Lower lobe of right lung (tissue), 2 donors: Measurements from ENCODE around the gene MPO. TPM values are rescaled to one million over a fixed set of nuclear protein-coding genes. Genes with fewer than 3 reads are reported as not detected.

Experiments used
- ATAC-seq, 2 donors: fragments of 200-7000 bp; cut with Tn5 transposase; one replicate each; pipeline ENCODE4 v1.9.1; 2020 to 2022; ENCODE audit warnings: mild to moderate bottlenecking in 2 of 2, moderate library complexity in 2 of 2
- DNase-seq: peaks from one replicate; pipeline ENCODE4 v3.0.0-alpha.2; 2020
- H3K27ac ChIP-seq: fragments of 200-600 bp; one replicate; pipeline ENCODE4 v1.8.0; 2022
- H3K27me3 ChIP-seq: fragments of 200-600 bp; one replicate; pipeline ENCODE4 v1.8.0; 2022; ENCODE audit warnings: low read depth
- H3K36me3 ChIP-seq: fragments of 200-600 bp; one replicate; pipeline ENCODE4 v1.8.0; 2022; ENCODE audit warnings: mild to moderate bottlenecking
- H3K4me1 ChIP-seq: fragments of 200-600 bp; one replicate; pipeline ENCODE4 v1.8.0; 2022
- H3K4me3 ChIP-seq: fragments of 200-600 bp; one replicate; pipeline ENCODE4 v1.8.0; 2022; ENCODE audit warnings: mild to moderate bottlenecking
- H3K9me3 ChIP-seq: fragments of 200-600 bp; one replicate; pipeline ENCODE4 v1.8.0; 2022
- intact Hi-C: fragments of 100-400 bp; cut with DNase I; formaldehyde crosslinking; loops from one replicate; pipeline ENCODE4 v1.11.0; 2022
- total RNA-seq: library from RNA; stranded (reverse); fragmentation: NEBNext Ultra II Directional; extraction: Animal tissue kit (Norgen Biotek cat#: 25700); gene quantifications from one replicate; pipeline ENCODE4 v1.2.1, GENCODE V29; 2021
- TF ChIP-seq, protein P1 (sequence below): fragments of 200-600 bp; IDR thresholded peaks from one replicate; pipeline ENCODE4 v1.8.0; 2022; ENCODE audit warnings: antibody characterized with exemption, mild to moderate bottlenecking
- donor health status: DM: no; HTN: yes; CAD: no; lungs with severe emphysema.

The MPO gene
- total RNA-seq, 1 donor from 2014 or later = 1.1 TPM

DNA sequence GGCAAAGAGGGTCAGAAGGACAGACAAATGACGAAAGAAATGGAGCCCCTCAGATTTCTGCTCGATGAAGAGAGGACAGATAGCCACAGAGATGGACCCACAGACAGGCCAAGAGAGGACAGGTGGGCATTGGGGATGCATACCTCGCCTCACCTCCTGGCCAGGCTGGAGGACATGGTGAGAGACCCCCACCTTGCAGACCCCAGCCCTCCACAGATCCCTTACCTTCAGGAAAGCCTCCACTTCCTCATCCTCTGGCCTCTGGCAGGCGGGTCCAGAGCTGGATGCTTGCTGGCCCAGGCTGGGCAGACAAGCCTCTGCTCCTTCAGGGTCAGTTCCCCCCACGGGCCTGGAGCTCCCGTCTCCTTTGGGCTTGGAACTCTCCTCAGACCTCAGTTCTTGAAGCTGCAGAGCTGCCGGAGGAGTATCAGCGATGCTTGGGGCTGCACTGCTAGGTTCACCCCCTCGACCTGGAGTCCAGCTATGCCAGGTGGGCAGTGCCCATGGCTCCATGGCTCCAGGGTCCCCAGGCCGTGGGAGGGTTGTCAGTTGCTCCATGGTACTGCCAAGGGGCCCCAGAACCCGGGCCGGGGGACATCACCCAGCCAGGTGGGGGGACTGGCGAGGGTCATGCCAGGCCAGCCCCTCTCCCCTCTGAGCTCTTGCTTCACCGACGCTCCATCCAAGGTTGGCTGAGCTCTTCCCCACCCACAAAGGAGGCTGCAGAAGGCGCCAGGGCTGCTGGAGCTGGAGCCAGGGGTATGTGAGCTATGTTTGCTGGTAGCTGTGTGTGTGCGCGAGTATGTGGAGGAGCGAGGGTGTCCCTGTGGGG is 46.8 kb upstream of the MPO start:
- intact Hi-C loops = no loop called here

DNA sequence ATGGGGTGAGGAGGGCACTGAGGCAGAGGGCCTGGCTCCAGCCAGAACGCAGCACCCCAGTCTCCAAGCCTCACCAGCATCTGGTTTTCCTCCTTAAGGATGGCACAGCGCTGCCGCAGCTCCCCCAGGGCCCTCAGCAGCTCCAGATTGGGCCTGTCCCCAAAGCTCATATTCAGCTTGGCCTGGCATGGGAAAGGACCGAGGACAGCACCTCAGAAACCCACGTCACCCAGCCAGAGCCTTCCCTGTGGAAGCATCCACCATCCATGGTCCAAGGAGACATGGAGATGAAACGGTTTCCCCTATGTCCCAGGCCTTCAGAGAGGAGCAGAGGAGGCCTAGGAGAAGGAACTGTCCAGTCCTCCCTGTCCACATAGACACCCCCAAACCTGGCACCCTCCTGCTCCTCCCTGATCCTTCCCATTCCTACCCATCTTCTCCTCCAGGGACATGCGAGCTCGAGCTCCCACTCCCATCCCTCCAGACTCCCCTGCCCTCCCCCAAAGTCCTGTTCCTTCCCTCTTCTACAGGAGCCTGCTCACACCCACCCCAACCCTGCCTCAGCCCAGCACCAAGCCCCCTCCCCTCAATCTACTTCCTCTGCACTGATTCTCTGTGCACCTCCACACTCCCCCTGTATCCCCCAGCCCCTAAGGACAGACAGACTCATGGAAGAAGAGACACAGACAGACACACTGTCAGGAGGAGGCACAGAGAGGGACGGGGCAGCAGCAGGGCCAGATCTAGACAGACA is 46.1 kb upstream of the MPO start:
- intact Hi-C loops = no loop called here
- Histone ChIP-seq H3K9me3 (no peaks in the 10 kb centered on the region), H3K4me1 (peaks cover 21% of the 10 kb centered on the region), H3K4me3 (no peak overlapping the region), H3K27me3 (no peaks in the 10 kb centered on the region), H3K27ac (no peak overlapping the region), H3K36me3 (no peaks in the 10 kb centered on the region)
- DNase-seq = peak; percentile 34
- no peak for ATAC-seq
- TF ChIP-seq, protein P1, sequence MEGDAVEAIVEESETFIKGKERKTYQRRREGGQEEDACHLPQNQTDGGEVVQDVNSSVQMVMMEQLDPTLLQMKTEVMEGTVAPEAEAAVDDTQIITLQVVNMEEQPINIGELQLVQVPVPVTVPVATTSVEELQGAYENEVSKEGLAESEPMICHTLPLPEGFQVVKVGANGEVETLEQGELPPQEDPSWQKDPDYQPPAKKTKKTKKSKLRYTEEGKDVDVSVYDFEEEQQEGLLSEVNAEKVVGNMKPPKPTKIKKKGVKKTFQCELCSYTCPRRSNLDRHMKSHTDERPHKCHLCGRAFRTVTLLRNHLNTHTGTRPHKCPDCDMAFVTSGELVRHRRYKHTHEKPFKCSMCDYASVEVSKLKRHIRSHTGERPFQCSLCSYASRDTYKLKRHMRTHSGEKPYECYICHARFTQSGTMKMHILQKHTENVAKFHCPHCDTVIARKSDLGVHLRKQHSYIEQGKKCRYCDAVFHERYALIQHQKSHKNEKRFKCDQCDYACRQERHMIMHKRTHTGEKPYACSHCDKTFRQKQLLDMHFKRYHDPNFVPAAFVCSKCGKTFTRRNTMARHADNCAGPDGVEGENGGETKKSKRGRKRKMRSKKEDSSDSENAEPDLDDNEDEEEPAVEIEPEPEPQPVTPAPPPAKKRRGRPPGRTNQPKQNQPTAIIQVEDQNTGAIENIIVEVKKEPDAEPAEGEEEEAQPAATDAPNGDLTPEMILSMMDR = no peak

More for the DNA sequence above, 46.8 kb upstream of the MPO start:
- peak; percentile 55 for DNase-seq
- no peaks in the 10 kb centered on the region for H3K36me3 ChIP-seq
- H3K4me1 ChIP-seq = peaks cover 21% of the 10 kb centered on the region
- peak overlapping the region; percentile 66 for H3K4me3 ChIP-seq
- no peaks in the 10 kb centered on the region for H3K9me3 ChIP-seq
- H3K27me3 ChIP-seq = no peaks in the 10 kb centered on the region
- no peak overlapping the region for H3K27ac ChIP-seq
- no peak for ATAC-seq
- TF ChIP-seq, protein P1 = no peak

DNA sequence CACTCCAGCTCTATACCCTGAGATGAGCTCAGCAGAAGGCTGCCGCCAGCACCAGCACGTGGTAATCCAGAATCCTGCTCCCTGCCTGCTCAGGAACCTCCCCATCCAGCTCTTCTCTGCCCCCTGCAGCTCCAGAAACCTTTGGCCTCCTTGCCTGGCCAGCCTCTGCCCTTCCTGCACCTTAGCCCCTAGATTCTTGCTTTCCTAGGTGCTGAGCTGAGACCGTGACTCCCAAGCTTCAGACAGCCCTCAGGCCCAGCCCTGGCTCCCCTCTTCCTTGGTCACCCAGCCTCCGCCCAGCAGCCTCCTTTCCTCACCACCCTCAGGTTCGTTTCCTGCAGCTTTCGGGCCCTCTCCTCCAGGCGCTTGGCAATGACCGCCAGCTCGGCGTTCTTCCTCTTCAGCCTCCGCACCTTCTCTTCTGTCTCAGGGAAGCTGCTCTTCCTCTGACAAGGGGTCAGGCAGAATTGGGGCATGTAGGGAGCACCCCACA is 45.3 kb upstream of the MPO start:
- H3K4me1 ChIP-seq = peaks cover 21% of the 10 kb centered on the region
- DNase-seq (no peak), ATAC-seq (no peak)
- TF ChIP-seq, protein P1 = no peak
- no peaks in the 10 kb centered on the region for H3K36me3 ChIP-seq
- H3K27me3 ChIP-seq = no peaks in the 10 kb centered on the region
- no peaks in the 10 kb centered on the region for H3K9me3 ChIP-seq
- H3K27ac ChIP-seq = no peak overlapping the region
- intact Hi-C loops = no loop called here
- no peak overlapping the region for H3K4me3 ChIP-seq

DNA sequence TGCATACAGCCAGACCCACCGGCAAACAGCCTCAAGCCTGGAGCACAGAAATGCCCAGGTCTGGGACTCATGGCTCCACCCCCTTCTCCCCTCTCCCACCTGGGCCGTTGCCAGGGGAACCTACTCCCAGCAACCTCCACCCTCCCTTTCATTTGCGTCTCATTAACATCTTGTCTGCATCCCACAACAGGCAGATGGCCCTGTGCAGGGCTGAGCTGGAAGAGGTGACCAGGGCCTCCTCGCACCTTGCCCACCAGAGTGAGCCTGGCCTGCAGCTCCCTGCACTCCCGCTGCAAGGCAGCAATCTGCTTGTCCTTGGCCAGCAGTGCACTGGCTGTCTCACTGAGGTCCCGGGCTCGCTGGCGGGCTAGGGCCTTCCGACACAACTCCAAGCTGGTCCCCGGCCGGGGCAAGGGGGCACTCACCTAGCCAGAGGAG is 44.6 kb upstream of the MPO start:
- no peaks in the 10 kb centered on the region for H3K9me3 ChIP-seq
- ATAC-seq = no peak
- peaks cover 21% of the 10 kb centered on the region for H3K4me1 ChIP-seq
- H3K27ac ChIP-seq = no peak overlapping the region
- TF ChIP-seq, protein P1 = no peak
- peak overlapping the region; percentile 59 for H3K4me3 ChIP-seq
- intact Hi-C loops = no loop called here
- no peaks in the 10 kb centered on the region for H3K27me3 ChIP-seq
- H3K36me3 ChIP-seq = no peaks in the 10 kb centered on the region
- no peak for DNase-seq

DNA sequence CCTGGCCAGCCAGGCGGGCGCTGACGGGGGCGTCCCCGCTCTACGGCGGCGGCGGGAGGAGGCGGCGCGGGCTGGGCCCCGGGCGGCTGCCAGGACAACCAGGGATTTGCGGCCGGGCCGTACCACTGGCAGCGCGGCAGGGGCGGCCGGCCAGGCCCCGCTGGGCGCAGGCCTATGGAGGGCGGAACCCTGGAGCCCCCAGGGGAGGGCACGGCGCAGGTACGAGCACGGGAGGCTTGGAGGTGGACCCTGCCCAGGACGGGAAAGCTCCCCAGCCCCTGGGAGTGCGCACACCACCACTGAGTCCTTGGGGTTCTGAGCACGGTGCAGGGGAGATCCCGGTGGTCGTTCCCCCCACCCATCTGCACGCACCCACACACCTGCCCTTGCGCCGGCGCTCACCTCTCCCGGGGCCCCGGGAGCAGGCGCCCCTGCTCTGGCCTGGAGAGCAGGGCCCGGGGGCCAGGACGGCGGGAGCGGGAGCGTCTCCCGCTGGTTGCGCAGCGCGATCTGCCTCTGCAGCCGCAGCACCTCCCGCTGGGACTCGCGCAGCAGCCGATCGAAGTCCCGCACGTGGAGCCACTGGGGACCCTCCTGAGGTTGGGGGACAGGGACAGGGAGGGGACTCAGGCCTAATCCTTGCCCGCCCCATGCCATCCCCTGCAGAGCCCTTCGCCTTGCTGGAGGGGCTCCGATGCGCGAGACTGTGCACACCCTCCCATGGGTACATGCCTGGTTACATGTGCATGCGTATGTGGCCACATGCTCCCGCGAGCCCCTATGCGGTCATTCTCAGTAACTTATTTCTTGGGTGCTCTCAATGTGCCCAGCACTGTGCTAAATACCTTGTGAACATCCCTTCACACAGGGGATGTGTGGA is 43.9 kb upstream of the MPO start:
- Histone ChIP-seq H3K36me3 (no peaks in the 10 kb centered on the region), H3K4me1 (peaks cover 21% of the 10 kb centered on the region), H3K27me3 (no peaks in the 10 kb centered on the region), H3K4me3 (peak overlapping the region; percentile 59), H3K27ac (peak overlapping the region; percentile 67), H3K9me3 (no peaks in the 10 kb centered on the region)
- peak; percentile 82 to 83 for ATAC-seq
- DNase-seq = peak; percentile 72
- TF ChIP-seq, protein P1 = no peak
- intact Hi-C loops = no loop called here
